SK-N-SH (cell line): ENCODE data around the gene SCARF2. TPM values are rescaled to one million over a fixed set of nuclear protein-coding genes. Genes with fewer than 3 reads are reported as not detected.

Experiments used
- CTCF ChIA-PET: fragments of 300-600, 350-600 bp; formaldehyde crosslinking; extraction: SDS; loops from one replicate; lab custom pipeline; 2021; lab: Yijun Ruan, JAX
- POLR2A ChIA-PET: fragments of 350-600 bp; sonication (Branson Sonifier 250); formaldehyde crosslinking; extraction: SDS; loops from one replicate; lab custom pipeline; 2020; ENCODE audit warnings: antibody characterized with exemption, inconsistent platforms; lab: Yijun Ruan, JAX
- DNase-seq: peaks from one replicate; pipeline ENCODE4 v3.0.0; 2012
- H2AFZ ChIP-seq: fragments of 200-600 bp; sonication (generic); 2 replicates; pipeline ENCODE4 v1.8.1; 2016; ENCODE audit warnings: antibody characterized with exemption, mild to moderate bottlenecking, low read depth
- H3F3A ChIP-seq: fragments of 200-600 bp; sonication (generic); replicated peaks from 2 replicates; pipeline ENCODE3; 2016; ENCODE audit warnings: antibody characterized with exemption, mild to moderate bottlenecking; ENCODE audit not compliant: insufficient read depth
- H3K27ac ChIP-seq, 2 experiments: fragments of 200-500 bp in 1 of 2; fragments of 200-600 bp in 1 of 2; sonication (Bioruptor generic) in 1 of 2; sonication (generic), shearing (Covaris generic) in 1 of 2; 2 replicates each; pipeline versions ENCODE4 v1.5.1 to v1.6.1; 2014 to 2016; ENCODE audit warnings: low read depth in 2 of 2, inconsistent platforms in 1 of 2, low read length in 1 of 2, mild to moderate bottlenecking in 1 of 2, mixed read lengths in 1 of 2
- H3K27me3 ChIP-seq: fragments of 200-600 bp; sonication (generic), shearing (Covaris generic); 2 replicates; pipeline ENCODE4 v1.6.1; 2016; ENCODE audit warnings: mixed run types; ENCODE audit not compliant: insufficient read depth
- H3K36me3 ChIP-seq, 2 experiments: fragments of 200-500 bp in 1 of 2; fragments of 200-600 bp in 1 of 2; sonication (Bioruptor generic) in 1 of 2; sonication (generic) in 1 of 2; replicated peaks in 1 of 2; 2 replicates each; pipeline versions ENCODE3 to v1.5.1; 2014 to 2016; ENCODE audit warnings: low read length in 1 of 2, mild to moderate bottlenecking in 1 of 2; ENCODE audit not compliant: insufficient read depth in 2 of 2, control insufficient read depth in 1 of 2
- H3K4me1 ChIP-seq, 2 experiments: fragments of 200-500 bp in 1 of 2; fragments of 200-600 bp in 1 of 2; sonication (Bioruptor generic) in 1 of 2; sonication (generic), shearing (Covaris generic) in 1 of 2; 2 replicates each; pipeline versions ENCODE4 v1.5.1 to v1.6.1; 2014 to 2016; ENCODE audit warnings: low read depth in 1 of 2, low read length in 1 of 2, mixed run types in 1 of 2; ENCODE audit not compliant: insufficient read depth in 2 of 2, control insufficient read depth in 1 of 2
- H3K4me2 ChIP-seq: fragments of 200-600 bp; sonication (generic), shearing (Covaris generic); 2 replicates; pipeline ENCODE4 v1.6.1; 2017; ENCODE audit warnings: mixed run types
- H3K4me3 ChIP-seq, 2 experiments: fragments of 200-500 bp in 1 of 2; fragments of 200-600 bp in 1 of 2; sonication (Bioruptor generic) in 1 of 2; sonication (generic), shearing (Covaris generic) in 1 of 2; 2 replicates each; pipeline versions ENCODE4 v1.5.1 to v1.8.1; 2014 to 2016; ENCODE audit warnings: low read depth in 2 of 2, inconsistent platforms in 1 of 2, low read length in 1 of 2, mild to moderate bottlenecking in 1 of 2, mixed read lengths in 1 of 2, moderate library complexity in 1 of 2
- H3K79me2 ChIP-seq: fragments of 200-600 bp; sonication (generic); 2 replicates; pipeline ENCODE4 v1.8.1; 2017; ENCODE audit warnings: mild to moderate bottlenecking; ENCODE audit not compliant: insufficient read depth
- H3K9ac ChIP-seq: fragments of 200-600 bp; sonication (generic); 2 replicates; pipeline ENCODE4 v1.6.1; 2017; ENCODE audit warnings: mixed run types
- H3K9me2 ChIP-seq: fragments of 200-600 bp; sonication (generic); 2 replicates; pipeline ENCODE4 v1.6.1; 2017; ENCODE audit warnings: mixed run types
- H3K9me3 ChIP-seq: fragments of 200-600 bp; sonication (generic); 2 replicates; pipeline ENCODE4 v1.6.1; 2017; ENCODE audit warnings: mixed run types, mild to moderate bottlenecking, moderate library complexity
- H4K20me1 ChIP-seq: fragments of 200-600 bp; sonication (generic); 2 replicates; pipeline ENCODE4 v1.6.1; 2017; ENCODE audit warnings: mild to moderate bottlenecking, mixed run types; ENCODE audit not compliant: insufficient read depth
- CHD2 ChIP-seq: fragments of 150-350 bp; IDR thresholded peaks from 2 replicates; pipeline ENCODE4 v1.6.1; 2018; ENCODE audit warnings: low read length; ENCODE audit not compliant: partially characterized antibody
- CTCF ChIP-seq: fragments of 200-600 bp; sonication (generic); IDR thresholded peaks from 2 replicates; pipeline ENCODE4 v1.6.1; 2017; ENCODE audit warnings: antibody characterized with exemption, mild to moderate bottlenecking, moderate library complexity
- GABPA ChIP-seq: IDR thresholded peaks from 2 replicates; pipeline ENCODE4 v1.4.0; 2012; ENCODE audit warnings: low read depth, mild to moderate bottlenecking
- SMC3 ChIP-seq: IDR thresholded peaks from 2 replicates; pipeline ENCODE4 v1.6.1; 2012; ENCODE audit warnings: low read depth, low read length, improper control_type of control experiment
- WGBS: methylation state at CpG from one replicate; pipeline ENCODE4 v1.1.6; 2017; ENCODE audit warnings: low lambda C conversion rate; 5-methylcytosine and 5-hydroxymethylcytosine counted together
- polyA plus RNA-seq, 3 experiments: library from polyadenylated mRNA; depleted of rRNA; stranded (reverse); fragments of >200 nt; gene quantifications; 2 replicates each; pipeline ENCODE4 v1.2.3, GENCODE V29; 2012
- TF ChIP-seq, protein P1 (sequence below): IDR thresholded peaks from 2 replicates; pipeline ENCODE4 v1.6.1; 2012; ENCODE audit warnings: mild to moderate bottlenecking, low read depth, low read length, moderate library complexity

The SCARF2 gene
- polyA plus RNA-seq, 1 of the 3 experiments (the other 2 are of a cell fraction): 49.0 TPM

DNA sequence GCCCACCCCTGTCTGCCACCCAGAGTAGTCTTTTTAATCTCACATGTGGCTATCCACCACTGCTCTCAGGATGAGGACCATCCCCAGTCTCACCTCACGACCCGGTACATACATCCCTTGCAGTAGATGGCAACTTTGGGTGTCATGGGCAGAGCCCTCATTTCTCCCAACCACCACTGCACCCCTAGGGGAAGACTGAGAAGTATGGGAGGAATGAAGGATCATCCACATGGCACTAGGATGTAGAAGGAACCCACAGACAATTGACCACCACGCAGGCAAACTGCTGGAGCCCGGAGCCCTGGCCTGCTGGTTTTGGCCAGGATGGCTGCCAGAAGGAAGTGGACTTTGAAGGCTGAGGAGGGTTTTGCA, 1.9 kb upstream of the SCARF2 start (continued):
- TF ChIP-seq, protein P1, sequence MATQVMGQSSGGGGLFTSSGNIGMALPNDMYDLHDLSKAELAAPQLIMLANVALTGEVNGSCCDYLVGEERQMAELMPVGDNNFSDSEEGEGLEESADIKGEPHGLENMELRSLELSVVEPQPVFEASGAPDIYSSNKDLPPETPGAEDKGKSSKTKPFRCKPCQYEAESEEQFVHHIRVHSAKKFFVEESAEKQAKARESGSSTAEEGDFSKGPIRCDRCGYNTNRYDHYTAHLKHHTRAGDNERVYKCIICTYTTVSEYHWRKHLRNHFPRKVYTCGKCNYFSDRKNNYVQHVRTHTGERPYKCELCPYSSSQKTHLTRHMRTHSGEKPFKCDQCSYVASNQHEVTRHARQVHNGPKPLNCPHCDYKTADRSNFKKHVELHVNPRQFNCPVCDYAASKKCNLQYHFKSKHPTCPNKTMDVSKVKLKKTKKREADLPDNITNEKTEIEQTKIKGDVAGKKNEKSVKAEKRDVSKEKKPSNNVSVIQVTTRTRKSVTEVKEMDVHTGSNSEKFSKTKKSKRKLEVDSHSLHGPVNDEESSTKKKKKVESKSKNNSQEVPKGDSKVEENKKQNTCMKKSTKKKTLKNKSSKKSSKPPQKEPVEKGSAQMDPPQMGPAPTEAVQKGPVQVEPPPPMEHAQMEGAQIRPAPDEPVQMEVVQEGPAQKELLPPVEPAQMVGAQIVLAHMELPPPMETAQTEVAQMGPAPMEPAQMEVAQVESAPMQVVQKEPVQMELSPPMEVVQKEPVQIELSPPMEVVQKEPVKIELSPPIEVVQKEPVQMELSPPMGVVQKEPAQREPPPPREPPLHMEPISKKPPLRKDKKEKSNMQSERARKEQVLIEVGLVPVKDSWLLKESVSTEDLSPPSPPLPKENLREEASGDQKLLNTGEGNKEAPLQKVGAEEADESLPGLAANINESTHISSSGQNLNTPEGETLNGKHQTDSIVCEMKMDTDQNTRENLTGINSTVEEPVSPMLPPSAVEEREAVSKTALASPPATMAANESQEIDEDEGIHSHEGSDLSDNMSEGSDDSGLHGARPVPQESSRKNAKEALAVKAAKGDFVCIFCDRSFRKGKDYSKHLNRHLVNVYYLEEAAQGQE: no peak

DNA sequence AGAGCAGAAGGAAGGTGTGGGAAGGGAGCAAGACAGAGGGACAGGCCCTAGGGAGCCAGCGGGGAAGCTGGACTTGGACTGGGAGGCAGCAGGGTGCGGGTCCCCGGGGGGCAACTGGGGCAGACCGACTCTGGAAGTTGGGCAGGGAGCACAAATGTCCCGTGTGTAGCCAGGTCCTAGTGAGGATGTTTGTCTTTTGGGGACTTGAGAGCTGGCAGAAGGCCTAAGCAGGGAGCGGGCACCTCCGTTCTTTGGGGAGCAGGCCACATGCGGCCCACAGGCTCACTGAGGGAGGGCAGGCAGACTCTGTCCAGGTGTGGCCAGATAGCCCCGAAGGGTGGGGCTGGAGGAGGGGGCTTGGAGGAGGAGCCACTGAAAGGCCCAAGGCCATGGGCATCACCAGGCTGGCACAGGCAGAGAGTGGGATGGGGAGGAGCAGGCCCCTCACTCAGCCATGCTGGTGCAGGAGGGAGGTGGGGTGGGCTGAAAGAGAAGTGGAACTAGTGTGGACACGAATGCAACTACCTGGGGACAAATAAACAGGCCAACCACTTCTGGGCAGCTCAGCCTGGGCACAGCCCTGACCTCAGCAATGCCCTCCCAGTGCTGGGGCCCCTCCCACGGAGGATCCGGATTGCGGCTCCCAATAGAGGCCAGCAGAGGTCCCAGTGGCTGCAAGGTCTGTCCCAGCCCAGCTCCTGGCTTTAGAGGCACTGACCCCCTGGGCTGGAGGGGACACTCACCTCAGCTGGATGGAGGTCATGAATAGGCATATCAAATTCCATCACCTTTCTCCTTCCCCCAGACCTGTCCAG, 1.3 kb upstream of the SCARF2 start:
- peak; percentile 76 for DNase-seq

More for the DNA sequence above, 1.3 kb upstream of the SCARF2 start:
- Histone ChIP-seq H3K4me2 (peak overlapping the region; percentile 95), H4K20me1 (peaks cover 23% of the 10 kb centered on the region), H3K9ac (peak overlapping the region; percentile 78), H3K9me3 (no peaks in the 10 kb centered on the region), H3K9me2 (no peaks in the 10 kb centered on the region), H3K27me3 (no peaks in the 10 kb centered on the region), H3K27ac (peak overlapping the region; percentile 67 to 75; a peak in 2 of 4 replicates), H3F3A (peaks cover 4% of the 10 kb centered on the region), H3K4me3 (peak overlapping the region; percentile 74 to 94), H3K79me2 (peaks cover 36% of the 10 kb centered on the region), H3K4me1 (peaks cover 19 to 27% of the 10 kb centered on the region in 2 experiments; a peak in 3 of 4 replicates)
- CTCF ChIA-PET: interaction anchor here (0.7 to 4.2 kb wide), 5 partner anchors 15 to 237 kb away, joined by 3 to 21 read pairs (median 4); no protein-coding TSS in a partner anchor
- POLR2A ChIA-PET: interaction anchor here (0.8 to 3.2 kb wide), 2 partner anchors 15 to 16 kb away, joined by 3 to 13 read pairs; no protein-coding TSS in a partner anchor
- TF ChIP-seq GABPA (no peak), CTCF (peak; percentile 47), SMC3 (0 out of 2 replicates have a peak, but pooled peaks have one; percentile 8), CHD2 (no peak)
- TF ChIP-seq, all 33 proteins: peak for 2
- WGBS: 90% methylated on average over 6 of the region's 13 CpGs
- Histone ChIP-seq H3K36me3 (peaks cover 0 to 5% of the 10 kb centered on the region in 2 experiments), H2AFZ (no peak overlapping the region)
